ENCODE data around the gene PREPL.

PREPL gene

GRCh38 chr2:44324971-44325426 lies 36.3 kb downstream of the PREPL start:
- Histone ChIP-seq H4K20me1 (ENCODE audit: insufficient read depth, low read length) (no peaks in the 10 kb centered on the region), H3K36me3 (replicated peaks; ENCODE audit: low read depth, low read length) (peaks cover 38% of the 10 kb centered on the region), H3K79me2 (ENCODE audit: low read length) (no peaks in the 10 kb centered on the region), H3K9me3 (ENCODE audit: insufficient read depth, low read length) (no peaks in the 10 kb centered on the region), H3K4me3 (ENCODE audit: low read length) (no peak overlapping the region), H3K4me2 (ENCODE audit: low read length) (no peak overlapping the region), H3K27ac (ENCODE audit: low read length) (no peak overlapping the region), H3K9ac (ENCODE audit: low read length) (no peak overlapping the region), H2AFZ (ENCODE audit: low read depth, low read length) (no peak overlapping the region), H3K27me3 (ENCODE audit: low read depth, low read length) (no peaks in the 10 kb centered on the region), H3K4me1 (ENCODE audit: low read length) (peaks cover 5% of the 10 kb centered on the region; the same call in 1 of the 2 replicates)
- TF ChIP-seq EZH2phosphoT487 (IDR thresholded peaks at IDR 0.05; ENCODE audit: low read depth) (no peak), CTCF (IDR thresholded peaks at IDR 0.05; ENCODE audit: low read depth, low read length) (no peak)

- Histone ChIP-seq H3K9ac (ENCODE audit: low read length) (no peak overlapping the region), H3K4me2 (ENCODE audit: low read length) (no peak overlapping the region), H4K20me1 (ENCODE audit: insufficient read depth, low read length) (no peaks in the 10 kb centered on the region), H3K9me3 (ENCODE audit: insufficient read depth, low read length) (no peaks in the 10 kb centered on the region), H3K79me2 (ENCODE audit: low read length) (no peaks in the 10 kb centered on the region), H3K27me3 (ENCODE audit: low read depth, low read length) (no peaks in the 10 kb centered on the region), H3K4me1 (ENCODE audit: low read length) (no peaks in the 10 kb centered on the region), H3K4me3 (ENCODE audit: low read length) (no peak overlapping the region), H3K27ac (ENCODE audit: low read length) (no peak overlapping the region), H3K36me3 (replicated peaks; ENCODE audit: low read depth, low read length) (peaks cover 42% of the 10 kb centered on the region), H2AFZ (ENCODE audit: low read depth, low read length) (no peak overlapping the region)
- TF ChIP-seq CTCF (IDR thresholded peaks at IDR 0.05; ENCODE audit: low read depth, low read length) (no peak), EZH2phosphoT487 (IDR thresholded peaks at IDR 0.05; ENCODE audit: low read depth) (no peak)
Observed at GRCh38 chr2:44321360-44321759, 39.9 kb downstream of the PREPL start.

- Histone ChIP-seq H3K4me3 (ENCODE audit: low read length) (no peak overlapping the region), H3K27ac (ENCODE audit: low read length) (no peak overlapping the region), H3K4me2 (ENCODE audit: low read length) (no peak overlapping the region), H3K27me3 (ENCODE audit: low read depth, low read length) (no peaks in the 10 kb centered on the region), H3K4me1 (ENCODE audit: low read length) (no peaks in the 10 kb centered on the region), H3K79me2 (ENCODE audit: low read length) (no peaks in the 10 kb centered on the region), H3K9me3 (ENCODE audit: insufficient read depth, low read length) (no peaks in the 10 kb centered on the region), H2AFZ (ENCODE audit: low read depth, low read length) (no peak overlapping the region), H3K9ac (ENCODE audit: low read length) (no peak overlapping the region), H4K20me1 (ENCODE audit: insufficient read depth, low read length) (no peaks in the 10 kb centered on the region), H3K36me3 (replicated peaks; ENCODE audit: low read depth, low read length) (peaks cover 47% of the 10 kb centered on the region)
- no peak for TF ChIP-seq EZH2phosphoT487 (IDR thresholded peaks at IDR 0.05; ENCODE audit: low read depth)
- no peak for TF ChIP-seq CTCF (IDR thresholded peaks at IDR 0.05; ENCODE audit: low read depth, low read length)
Observed at GRCh38 chr2:44320832-44321231, 40.5 kb downstream of the PREPL start.

- no peaks in the 10 kb centered on the region for H3K27me3 ChIP-seq (ENCODE audit: low read depth, low read length)
- H3K79me2 ChIP-seq (ENCODE audit: low read length), result no peaks in the 10 kb centered on the region
- H3K36me3 ChIP-seq (replicated peaks; ENCODE audit: low read depth, low read length), result peaks cover 52% of the 10 kb centered on the region
- no peak for TF ChIP-seq EZH2phosphoT487 (IDR thresholded peaks at IDR 0.05; ENCODE audit: low read depth)
- no peak for TF ChIP-seq CTCF (IDR thresholded peaks at IDR 0.05; ENCODE audit: low read depth, low read length)
- H3K9me3 ChIP-seq (ENCODE audit: insufficient read depth, low read length), result peaks cover 7% of the 10 kb centered on the region; the same call in 1 of the 2 replicates
- H3K4me2 ChIP-seq (ENCODE audit: low read length), result no peak overlapping the region
- no peak overlapping the region for H3K9ac ChIP-seq (ENCODE audit: low read length)
- H3K4me1 ChIP-seq (ENCODE audit: low read length), result no peaks in the 10 kb centered on the region
- no peak overlapping the region for H2AFZ ChIP-seq (ENCODE audit: low read depth, low read length)
- no peak overlapping the region for H3K27ac ChIP-seq (ENCODE audit: low read length)
- no peaks in the 10 kb centered on the region for H4K20me1 ChIP-seq (ENCODE audit: insufficient read depth, low read length)
- H3K4me3 ChIP-seq (ENCODE audit: low read length), result no peak overlapping the region
Observed at GRCh38 chr2:44315945-44316344, 45.3 kb downstream of the PREPL start.
